ENCODE data around the gene RIGI.

DNA sequence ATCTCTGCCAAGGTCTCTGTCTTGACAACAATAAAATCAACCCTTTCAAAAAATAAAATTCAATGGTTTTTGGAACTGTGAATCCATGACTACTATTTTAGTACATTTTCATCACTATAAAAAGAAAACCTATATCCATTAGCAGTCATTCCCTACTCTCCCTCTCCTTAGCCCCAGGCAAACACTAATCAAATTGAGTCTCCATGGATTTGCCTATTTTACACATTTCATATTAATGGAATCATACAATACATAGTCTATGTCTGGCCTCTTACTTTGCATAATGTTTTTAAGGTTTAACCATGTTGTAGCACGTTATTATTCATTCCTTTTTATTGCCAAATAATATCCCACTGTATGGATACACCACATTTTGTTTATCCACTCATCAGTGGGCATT lies 24.1 kb downstream of the RIGI start:
- TF ChIP-seq, protein P1, sequence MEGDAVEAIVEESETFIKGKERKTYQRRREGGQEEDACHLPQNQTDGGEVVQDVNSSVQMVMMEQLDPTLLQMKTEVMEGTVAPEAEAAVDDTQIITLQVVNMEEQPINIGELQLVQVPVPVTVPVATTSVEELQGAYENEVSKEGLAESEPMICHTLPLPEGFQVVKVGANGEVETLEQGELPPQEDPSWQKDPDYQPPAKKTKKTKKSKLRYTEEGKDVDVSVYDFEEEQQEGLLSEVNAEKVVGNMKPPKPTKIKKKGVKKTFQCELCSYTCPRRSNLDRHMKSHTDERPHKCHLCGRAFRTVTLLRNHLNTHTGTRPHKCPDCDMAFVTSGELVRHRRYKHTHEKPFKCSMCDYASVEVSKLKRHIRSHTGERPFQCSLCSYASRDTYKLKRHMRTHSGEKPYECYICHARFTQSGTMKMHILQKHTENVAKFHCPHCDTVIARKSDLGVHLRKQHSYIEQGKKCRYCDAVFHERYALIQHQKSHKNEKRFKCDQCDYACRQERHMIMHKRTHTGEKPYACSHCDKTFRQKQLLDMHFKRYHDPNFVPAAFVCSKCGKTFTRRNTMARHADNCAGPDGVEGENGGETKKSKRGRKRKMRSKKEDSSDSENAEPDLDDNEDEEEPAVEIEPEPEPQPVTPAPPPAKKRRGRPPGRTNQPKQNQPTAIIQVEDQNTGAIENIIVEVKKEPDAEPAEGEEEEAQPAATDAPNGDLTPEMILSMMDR (IDR thresholded peaks at IDR 0.05; ENCODE audit: low read length) = no peak
- TF ChIP-seq EZH2phosphoT487 (IDR thresholded peaks at IDR 0.05; ENCODE audit: low read length) = no peak
- no peak for TF ChIP-seq EZH2 (optimal IDR thresholded peaks at IDR 0.05; ENCODE audit: low read depth, low read length)

Data from MM.1S (cell line).